WTC11 (cell line): ENCODE measurements around the gene PRKACB. TPM values are rescaled to one million over a fixed set of nuclear protein-coding genes. Genes with fewer than 3 reads are reported as not detected.

Experiments used
- ATAC-seq: fragments of 200-7000 bp; cut with Tn5 transposase; 2 replicates; pipeline ENCODE4 v1.10.0; 2021; ENCODE audit warnings: mild to moderate bottlenecking, moderate library complexity
- CTCF ChIA-PET: fragments of 300-600 bp; sonication (Branson Sonifier 250); formaldehyde crosslinking; loops from one replicate; lab custom pipeline; 2021; ENCODE audit warnings: antibody characterized with exemption; lab: Charles Lee
- POLR2A ChIA-PET: fragments of 350-600 bp; sonication (Branson Sonifier 250); formaldehyde crosslinking; loops from one replicate; lab custom pipeline; 2021; ENCODE audit warnings: antibody characterized with exemption; lab: Charles Lee
- DNase-seq: peaks from one replicate; pipeline ENCODE4 v3.0.0; 2021; ENCODE audit warnings: low spot score
- H3K27ac Mint-ChIP-seq: 2 replicates; pipeline ENCODE4 v1.8.0; 2021; ENCODE audit warnings: mixed read lengths
- H3K27me3 Mint-ChIP-seq: 2 replicates; pipeline ENCODE4 v1.8.0; 2021; ENCODE audit warnings: low read depth, mild to moderate bottlenecking, moderate library complexity, mixed read lengths
- H3K36me3 Mint-ChIP-seq: 2 replicates; pipeline ENCODE4 v1.8.0; 2021; ENCODE audit warnings: mixed read lengths
- H3K4me1 Mint-ChIP-seq: 2 replicates; pipeline ENCODE4 v1.8.0; 2022; ENCODE audit warnings: mixed read lengths
- H3K4me3 Mint-ChIP-seq: 2 replicates; pipeline ENCODE4 v1.8.0; 2021; ENCODE audit warnings: mild to moderate bottlenecking, moderate library complexity, mixed read lengths
- H3K9me3 Mint-ChIP-seq: 2 replicates; pipeline ENCODE4 v1.8.0; 2021; ENCODE audit warnings: mixed read lengths
- E2F4 ChIP-seq: sonication (generic); formaldehyde crosslinking; IDR thresholded peaks from 2 replicates; pipeline ENCODE4 v1.8.1; 2022; ENCODE audit warnings: low read depth, mild to moderate bottlenecking, moderate library complexity, missing genetic modification reagents, borderline replicate concordance
- ESRRA ChIP-seq: sonication (generic); formaldehyde crosslinking; IDR thresholded peaks from 2 replicates; pipeline ENCODE4 v1.8.1; 2022; ENCODE audit warnings: mild to moderate bottlenecking, missing genetic modification reagents, borderline replicate concordance
- FOXP4 ChIP-seq: sonication (generic); formaldehyde crosslinking; IDR thresholded peaks from 2 replicates; pipeline ENCODE4 v1.8.0; 2022; ENCODE audit warnings: mild to moderate bottlenecking, missing genetic modification reagents
- GABPB1 ChIP-seq: sonication (generic); formaldehyde crosslinking; IDR thresholded peaks from 2 replicates; pipeline ENCODE4 v1.8.1; 2023; ENCODE audit warnings: mild to moderate bottlenecking, missing genetic modification reagents
- GTF2I ChIP-seq: fragments of 250-450 bp; sonication (Bioruptor Pico); conservative IDR thresholded peaks from 2 replicates; pipeline ENCODE4 v1.4.0; 2021; ENCODE audit warnings: mild to moderate bottlenecking
- JAZF1 ChIP-seq: fragments of 250-450 bp; sonication (Bioruptor Pico); IDR thresholded peaks from 2 replicates; pipeline ENCODE4 v1.9.0; 2021; ENCODE audit warnings: moderate library complexity, mild to moderate bottlenecking, inconsistent platforms
- MLX ChIP-seq: sonication (generic); formaldehyde crosslinking; IDR thresholded peaks from 2 replicates; pipeline ENCODE4 v1.8.1; 2023; ENCODE audit warnings: mild to moderate bottlenecking, missing genetic modification reagents, moderate library complexity
- NFE2L1 ChIP-seq: sonication (generic); formaldehyde crosslinking; IDR thresholded peaks from 2 replicates; pipeline ENCODE4 v1.8.1; 2023; ENCODE audit warnings: missing genetic modification reagents
- NR2C2 ChIP-seq: sonication (generic); formaldehyde crosslinking; IDR thresholded peaks from 2 replicates; pipeline ENCODE4 v1.8.0; 2022; ENCODE audit warnings: mild to moderate bottlenecking, missing genetic modification reagents
- OVOL2 ChIP-seq: fragments of 250-450 bp; sonication (Bioruptor Pico); IDR thresholded peaks from 2 replicates; pipeline ENCODE4 v1.9.0; 2021; ENCODE audit warnings: mild to moderate bottlenecking, borderline replicate concordance
- PREB ChIP-seq: sonication (generic); formaldehyde crosslinking; IDR thresholded peaks from 2 replicates; pipeline ENCODE4 v1.8.1; 2022; ENCODE audit warnings: mild to moderate bottlenecking, missing genetic modification reagents, moderate library complexity, borderline replicate concordance
- TCF7 ChIP-seq: sonication (generic); formaldehyde crosslinking; IDR thresholded peaks from 2 replicates; pipeline ENCODE4 v1.8.0; 2022; ENCODE audit warnings: mild to moderate bottlenecking, low read depth, missing genetic modification reagents, moderate library complexity
- TEAD1 ChIP-seq: sonication (generic); formaldehyde crosslinking; IDR thresholded peaks from 2 replicates; pipeline ENCODE4 v1.8.0; 2022; ENCODE audit warnings: mild to moderate bottlenecking, missing genetic modification reagents
- USF1 ChIP-seq: sonication (generic); formaldehyde crosslinking; IDR thresholded peaks from 2 replicates; pipeline ENCODE4 v1.8.0; 2022; ENCODE audit warnings: mild to moderate bottlenecking, missing genetic modification reagents
- ZBTB43 ChIP-seq: sonication (generic); formaldehyde crosslinking; IDR thresholded peaks from 2 replicates; pipeline ENCODE4 v1.8.1; 2023; ENCODE audit warnings: mild to moderate bottlenecking, missing genetic modification reagents
- ZNF317 ChIP-seq: sonication (generic); formaldehyde crosslinking; IDR thresholded peaks from 2 replicates; pipeline ENCODE4 v1.8.1; 2023; ENCODE audit warnings: low read depth, mild to moderate bottlenecking, moderate library complexity, missing genetic modification reagents, borderline replicate concordance
- ZNF423 ChIP-seq: fragments of 250-450 bp; sonication (Bioruptor Pico); IDR thresholded peaks from 2 replicates; pipeline ENCODE4 v2.1.2; 2022; ENCODE audit warnings: mild to moderate bottlenecking, moderate library complexity
- ZNF425 ChIP-seq: fragments of 250-450 bp; sonication (Bioruptor Pico); conservative IDR thresholded peaks from 2 replicates; pipeline ENCODE4 v1.9.0; 2021; ENCODE audit warnings: mild to moderate bottlenecking
- ZNF532 ChIP-seq: fragments of 250-450 bp; sonication (Bioruptor Pico); IDR thresholded peaks from 2 replicates; pipeline ENCODE4 v1.9.0; 2021; ENCODE audit warnings: mild to moderate bottlenecking, borderline replicate concordance
- total RNA-seq: library from RNA; stranded (reverse); gene quantifications from 3 replicates; pipeline ENCODE4 v1.2.3, GENCODE V29; 2021

The PRKACB gene
- total RNA-seq, 1 experiment from 2014 or later, result 18.4 TPM

- DNase-seq (no peak), ATAC-seq (no peak)
- Mint-ChIP-seq H3K9me3 (no peaks in the 10 kb centered on the region), H3K4me1 (no peaks in the 10 kb centered on the region; the same call in 1 of the 2 replicates), H3K4me3 (no peak overlapping the region), H3K27ac (no peak overlapping the region), H3K36me3 (no peaks in the 10 kb centered on the region), H3K27me3 (no peaks in the 10 kb centered on the region)
- TF ChIP-seq ZBTB43 (CRISPR knock-in tag), result no peak
- TF ChIP-seq ZNF423 (CRISPR knock-in tag), result no peak
- TF ChIP-seq FOXP4 (CRISPR knock-in tag), result no peak
- TF ChIP-seq NR2C2 (CRISPR knock-in tag), result no peak
- no peak for TF ChIP-seq E2F4 (CRISPR knock-in tag)
- TF ChIP-seq MLX (CRISPR knock-in tag), result no peak
- no peak for TF ChIP-seq PREB
- TF ChIP-seq GTF2I (CRISPR knock-in tag), result no peak
- POLR2A ChIA-PET, result no interaction called here
- CTCF ChIA-PET, result no interaction called here
These were observed 18.2 kb downstream of the PRKACB start for GRCh38 chr1:84162295-84162694.

- H3K27ac Mint-ChIP-seq, result 0 out of 2 replicates have a peak overlapping the region, but pooled peaks have one; percentile 6
- no peaks in the 10 kb centered on the region for H3K27me3 Mint-ChIP-seq
- CTCF ChIA-PET, result no interaction called here
- no peaks in the 10 kb centered on the region; the same call in 1 of the 2 replicates for H3K4me1 Mint-ChIP-seq
- H3K4me3 Mint-ChIP-seq, result no peak overlapping the region
- ATAC-seq, result peak; percentile 32
- no peak for TF ChIP-seq ESRRA
- no peak for TF ChIP-seq ZNF532
- no peak for TF ChIP-seq JAZF1 (CRISPR knock-in tag)
- TF ChIP-seq TEAD1 (CRISPR knock-in tag), result no peak
- no peak for TF ChIP-seq ZNF425
- TF ChIP-seq ZNF317 (CRISPR knock-in tag), result no peak
- no peak for TF ChIP-seq ZNF423 (CRISPR knock-in tag)
- TF ChIP-seq USF1 (CRISPR knock-in tag), result no peak
- TF ChIP-seq NFE2L1 (CRISPR knock-in tag), result no peak
- no peak for TF ChIP-seq TCF7 (CRISPR knock-in tag)
- no peak for TF ChIP-seq GABPB1 (CRISPR knock-in tag)
- no peak for TF ChIP-seq OVOL2 (CRISPR knock-in tag)
- H3K36me3 Mint-ChIP-seq, result no peaks in the 10 kb centered on the region
- POLR2A ChIA-PET, result interaction anchor here (0.9 kb wide), 1 partner anchor 15 kb away, joined by 3 read pairs; no protein-coding TSS in a partner anchor
- no peak for DNase-seq
- H3K9me3 Mint-ChIP-seq, result no peaks in the 10 kb centered on the region
These were observed 19.3 kb downstream of the PRKACB start for GRCh38 chr1:84163123-84163931.
